B cell (primary cell): ENCODE data around the gene TMEM53. TPM values are rescaled to one million over a fixed set of nuclear protein-coding genes. Genes with fewer than 3 reads are reported as not detected.

ENCODE experiments used
- ATAC-seq: fragments of 200-7000 bp; cut with Tn5 transposase; one replicate; pipeline ENCODE4 v1.10.0; 2021; ENCODE audit warnings: low read depth, mild to moderate bottlenecking, moderate number of reproducible peaks, moderate library complexity
- CTCF ChIA-PET: fragments of 350-600 bp; sonication (Branson Sonifier 250); formaldehyde crosslinking; loops from one replicate; lab custom pipeline; 2021; ENCODE audit warnings: antibody characterized with exemption, inconsistent platforms; lab: Charles Lee
- POLR2A ChIA-PET: fragments of 350-600 bp; sonication (Branson Sonifier 250); formaldehyde crosslinking; loops from one replicate; lab custom pipeline; 2021; ENCODE audit warnings: antibody characterized with exemption; lab: Charles Lee
- DNase-seq: peaks from one replicate; pipeline ENCODE4 v3.0.0; 2013
- H2AFZ ChIP-seq: 2 replicates; pipeline ENCODE4 v1.6.1; 2012; ENCODE audit warnings: mild to moderate bottlenecking, low read depth, low read length; ENCODE audit not compliant: insufficient read depth, poor library complexity, severe bottlenecking
- H3K27ac ChIP-seq, 2 donors: 1 replicate in 1 of 2; 2 replicates in 1 of 2; pipeline ENCODE4 v1.5.1; 2012 to 2013; ENCODE audit warnings: low read length in 2 of 2, mild to moderate bottlenecking in 2 of 2, moderate library complexity in 1 of 2
- H3K27me3 ChIP-seq, 4 experiments: fragments of 200-600 bp in 1 of 4; sonication (generic) in 1 of 4; replicated peaks in 1 of 4; 1 replicate in 2 of 4; 2 replicates in 2 of 4; pipeline versions ENCODE4 v1.6.1 to v1.7.0; 2013 to 2016; ENCODE audit warnings: low read length in 3 of 4, mild to moderate bottlenecking in 2 of 4, mixed read lengths in 1 of 4, moderate library complexity in 1 of 4; ENCODE audit not compliant: insufficient read depth in 4 of 4, control insufficient read depth in 3 of 4; ENCODE audit errors: control extremely low read depth in 1 of 4
- H3K36me3 ChIP-seq, 2 experiments: replicated peaks in 1 of 2; 1 replicate in 1 of 2; 2 replicates in 1 of 2; pipeline versions ENCODE4 v1.6.1 to v1.7.1; 2013; ENCODE audit warnings: low read length in 1 of 2; ENCODE audit not compliant: insufficient read depth in 2 of 2, control insufficient read depth in 1 of 2; ENCODE audit errors: control extremely low read depth in 1 of 2, extremely low read depth in 1 of 2
- H3K4me1 ChIP-seq, 2 donors: fragments of 200-600 bp in 1 of 2; sonication (generic) in 1 of 2; 1 replicate in 1 of 2; 2 replicates in 1 of 2; pipeline versions ENCODE4 v1.5.1 to v1.6.1; 2013 to 2017; ENCODE audit warnings: low read length in 2 of 2; ENCODE audit not compliant: control insufficient read depth in 2 of 2, insufficient read depth in 2 of 2
- H3K4me2 ChIP-seq: replicated peaks from 2 replicates; pipeline ENCODE3; 2012; ENCODE audit warnings: mild to moderate bottlenecking, low read depth, low read length; ENCODE audit not compliant: poor library complexity, severe bottlenecking
- H3K4me3 ChIP-seq, 5 experiments: fragments of 200-600 bp in 1 of 5; sonication (generic) in 1 of 5; 1 replicate in 3 of 5; 2 replicates in 2 of 5; pipeline versions ENCODE4 v1.5.1 to v1.7.0; 2011 to 2016; ENCODE audit warnings: low read length in 4 of 5, mild to moderate bottlenecking in 4 of 5, low read depth in 2 of 5, control low read depth in 1 of 5, moderate library complexity in 1 of 5; ENCODE audit not compliant: insufficient read depth in 1 of 5; ENCODE audit errors: control extremely low read depth in 1 of 5, extremely low read depth in 1 of 5
- H3K79me2 ChIP-seq: fragments of 200-600 bp; sonication (generic); one replicate; pipeline ENCODE4 v1.6.0; 2016; ENCODE audit warnings: low read length; ENCODE audit not compliant: control insufficient read depth, insufficient read depth
- H3K9ac ChIP-seq: fragments of 200-600 bp; sonication (generic); 2 replicates; pipeline ENCODE4 v1.6.1; 2017; ENCODE audit warnings: mild to moderate bottlenecking, low read length, moderate library complexity
- H3K9me3 ChIP-seq, 3 donors: one replicate each; pipeline versions ENCODE4 v1.6.1 to v1.7.1; 2013; ENCODE audit warnings: low read length in 2 of 3; ENCODE audit not compliant: control insufficient read depth in 2 of 3, insufficient read depth in 1 of 3; ENCODE audit errors: control extremely low read depth in 1 of 3
- H4K20me1 ChIP-seq: 2 replicates; pipeline ENCODE4 v1.6.0; 2012; ENCODE audit warnings: mild to moderate bottlenecking, low read length; ENCODE audit not compliant: insufficient read depth, control insufficient read depth, poor library complexity, severe bottlenecking
- H3K27ac Mint-ChIP-seq: one replicate; pipeline ENCODE4 v1.8.0; 2021; ENCODE audit warnings: mixed read lengths
- H3K27me3 Mint-ChIP-seq: one replicate; pipeline ENCODE4 v1.8.0; 2021; ENCODE audit warnings: mixed read lengths
- H3K4me1 Mint-ChIP-seq: one replicate; pipeline ENCODE4 v1.8.0; 2021; ENCODE audit warnings: mixed read lengths
- H3K4me3 Mint-ChIP-seq: one replicate; pipeline ENCODE4 v1.8.0; 2021; ENCODE audit warnings: mixed read lengths
- H3K9me3 Mint-ChIP-seq: one replicate; pipeline ENCODE4 v1.8.0; 2022; ENCODE audit warnings: mixed read lengths; ENCODE audit not compliant: insufficient read depth
- EZH2 ChIP-seq: IDR thresholded peaks from 2 replicates; pipeline ENCODE4 v1.6.1; 2012; ENCODE audit warnings: borderline replicate concordance, low read depth, mild to moderate bottlenecking, moderate library complexity, low read length; ENCODE audit not compliant: insufficient read depth, poor library complexity, severe bottlenecking
- WGBS: methylation state at CpG from one replicate; pipeline ENCODE4 v1.1.5; 2013; ENCODE audit warnings: missing lambda C conversion rate; ENCODE audit not compliant: insufficient coverage; 5-methylcytosine and 5-hydroxymethylcytosine counted together
- intact Hi-C: fragments of 100-400 bp; cut with micrococcal nuclease; formaldehyde crosslinking; loops from one replicate; pipeline ENCODE4 v1.10.0; 2022
- polyA plus RNA-seq: library from polyadenylated mRNA; depleted of rRNA; stranded (reverse); fragments of >200 nt; gene quantifications from 2 replicates; pipeline ENCODE4 v1.2.3, GENCODE V29; 2012
- total RNA-seq, 2 donors: library from RNA; stranded (reverse); fragments of 120-200 nt in 1 of 2; gene quantifications; 1 replicate in 1 of 2; 2 replicates in 1 of 2; pipeline versions ENCODE4 v1.2.3 to v1.2.4, GENCODE V29; 2013 to 2022
- TF ChIP-seq, protein P1 (sequence below): fragments of 200-600 bp; IDR thresholded peaks from one replicate; pipeline ENCODE4 v1.8.0; 2022; ENCODE audit warnings: antibody characterized with exemption, mild to moderate bottlenecking

The TMEM53 gene
- total and polyA plus RNA-seq, 2 donors (not counting 1 experiment from before 2014, with no cell fraction given) = 6.5 to 6.8 TPM

DNA sequence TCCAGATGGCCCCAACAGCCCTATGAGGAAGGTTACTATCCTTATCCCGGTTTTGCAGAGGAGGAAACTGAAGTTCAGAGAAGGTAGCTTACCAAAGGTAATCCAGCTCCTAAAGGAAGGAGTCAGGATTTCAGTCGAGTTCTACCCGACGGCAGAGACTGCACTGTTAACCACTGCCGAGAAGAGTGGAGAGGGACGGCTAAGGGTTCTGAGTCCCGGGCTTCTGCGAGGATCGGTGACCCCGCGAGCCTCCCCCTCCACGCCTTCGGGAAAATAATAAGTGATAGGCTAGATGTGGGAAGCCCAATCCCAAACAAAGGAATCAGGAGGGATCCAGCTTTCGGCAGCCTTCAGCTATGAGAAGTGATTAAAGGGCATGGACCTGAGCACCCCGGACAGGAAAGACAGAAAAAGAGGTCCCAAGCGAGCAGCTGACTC lies 587 bp downstream of the TMEM53 start:
- peak overlapping the region; percentile 96 for H3K27ac Mint-ChIP-seq
- peak overlapping the region; percentile 91 for H3K4me3 Mint-ChIP-seq
- peak overlapping the region; percentile 93 for H3K9ac ChIP-seq
- TF ChIP-seq EZH2 = no peak
- TF ChIP-seq, protein P1, sequence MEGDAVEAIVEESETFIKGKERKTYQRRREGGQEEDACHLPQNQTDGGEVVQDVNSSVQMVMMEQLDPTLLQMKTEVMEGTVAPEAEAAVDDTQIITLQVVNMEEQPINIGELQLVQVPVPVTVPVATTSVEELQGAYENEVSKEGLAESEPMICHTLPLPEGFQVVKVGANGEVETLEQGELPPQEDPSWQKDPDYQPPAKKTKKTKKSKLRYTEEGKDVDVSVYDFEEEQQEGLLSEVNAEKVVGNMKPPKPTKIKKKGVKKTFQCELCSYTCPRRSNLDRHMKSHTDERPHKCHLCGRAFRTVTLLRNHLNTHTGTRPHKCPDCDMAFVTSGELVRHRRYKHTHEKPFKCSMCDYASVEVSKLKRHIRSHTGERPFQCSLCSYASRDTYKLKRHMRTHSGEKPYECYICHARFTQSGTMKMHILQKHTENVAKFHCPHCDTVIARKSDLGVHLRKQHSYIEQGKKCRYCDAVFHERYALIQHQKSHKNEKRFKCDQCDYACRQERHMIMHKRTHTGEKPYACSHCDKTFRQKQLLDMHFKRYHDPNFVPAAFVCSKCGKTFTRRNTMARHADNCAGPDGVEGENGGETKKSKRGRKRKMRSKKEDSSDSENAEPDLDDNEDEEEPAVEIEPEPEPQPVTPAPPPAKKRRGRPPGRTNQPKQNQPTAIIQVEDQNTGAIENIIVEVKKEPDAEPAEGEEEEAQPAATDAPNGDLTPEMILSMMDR = no peak
- H3K79me2 ChIP-seq = peaks cover 2% of the 10 kb centered on the region
- H3K9me3 Mint-ChIP-seq = no peaks in the 10 kb centered on the region
- no peaks in the 10 kb centered on the region for H3K27me3 ChIP-seq
- POLR2A ChIA-PET = interaction anchor here (0.6 to 2.3 kb wide), 13 partner anchors 28 to 1010 kb away, joined by 3 to 20 read pairs (median 6); partner anchors contain the start of genes PLK3, RNU5D-1, RPS8 and TOE1
- ATAC-seq = no peak
- H3K36me3 ChIP-seq = no peaks in the 10 kb centered on the region
- peaks cover 35% of the 10 kb centered on the region for H3K4me1 Mint-ChIP-seq
- H2AFZ ChIP-seq = peak overlapping the region; percentile 86
- H3K9me3 ChIP-seq = no peaks in the 10 kb centered on the region
- H3K4me1 ChIP-seq = peaks cover 34 to 50% of the 10 kb centered on the region in 2 donors
- H3K27ac ChIP-seq = peak overlapping the region; percentile 87 to 94
- no peaks in the 10 kb centered on the region for H3K27me3 Mint-ChIP-seq
- no peaks in the 10 kb centered on the region for H4K20me1 ChIP-seq
- WGBS = 0% methylated on average over 6 of the region's 16 CpGs
- H3K4me2 ChIP-seq = peak overlapping the region; percentile 98
- intact Hi-C loops = loop anchor here (1.0 to 5.0 kb wide), 9 partner anchors 22 to 827 kb away; partner anchors contain the start of genes CCDC163, DMAP1, EIF2B3 and KIF2C
- DNase-seq = no peak
- CTCF ChIA-PET = interaction anchor here (0.9 to 5.3 kb wide), 10 partner anchors 14 to 102 kb away, joined by 3 to 33 read pairs (median 5); no protein-coding TSS in a partner anchor
- H3K4me3 ChIP-seq = peak overlapping the region; percentile 70 to 88 (median 84)
